Colonic mucosa (tissue), 4 donors: ENCODE measurements around the gene PML. TPM values are rescaled to one million over a fixed set of nuclear protein-coding genes. Genes with fewer than 3 reads are reported as not detected.

Source experiments
- DNase-seq: peaks from one replicate; pipeline ENCODE4 v3.0.0-alpha.2; 2020
- H3K27ac ChIP-seq: fragments of 200-600 bp; one replicate; pipeline ENCODE4 v1.8.0; 2021
- H3K27me3 ChIP-seq: fragments of 200-600 bp; one replicate; pipeline ENCODE4 v1.8.0; 2021
- H3K36me3 ChIP-seq: fragments of 200-600 bp; one replicate; pipeline ENCODE4 v1.8.0; 2021
- H3K4me1 ChIP-seq: fragments of 200-600 bp; one replicate; pipeline ENCODE4 v1.8.0; 2021; ENCODE audit warnings: mild to moderate bottlenecking
- H3K4me3 ChIP-seq: fragments of 200-600 bp; one replicate; pipeline ENCODE4 v1.8.0; 2021
- H3K9ac ChIP-seq, 2 donors: one replicate each; pipeline ENCODE4 v1.7.0; 2013; ENCODE audit warnings: control low read depth in 2 of 2, low read depth in 2 of 2, low read length in 2 of 2
- H3K9me3 ChIP-seq: fragments of 200-600 bp; one replicate; pipeline ENCODE4 v1.8.0; 2021
- intact Hi-C: fragments of 100-400 bp; cut with DNase I; formaldehyde crosslinking; loops from one replicate; pipeline ENCODE4 v1.14.1; 2022
- total RNA-seq, 2 donors: library from RNA; stranded (reverse); fragmentation: NEBNext Ultra II Directional in 1 of 2; extraction: Animal tissue kit (Norgen Biotek cat#: 25700) in 1 of 2; gene quantifications; one replicate each; pipeline ENCODE4 v1.2.1, GENCODE V29; 2021
- TF ChIP-seq, protein P1 (sequence below): fragments of 200-600 bp; IDR thresholded peaks from one replicate; pipeline ENCODE4 v1.8.0; 2022; ENCODE audit warnings: antibody characterized with exemption, mild to moderate bottlenecking
- donor health status: healthy.
- donor health status: DM: no; HTN: no; CAD: no.
- donor health status: DM: no; HTN: no; CAD: no.

Gene PML
- total RNA-seq, 2 donors from 2014 or later = 27.0 to 31.3 TPM

DNA sequence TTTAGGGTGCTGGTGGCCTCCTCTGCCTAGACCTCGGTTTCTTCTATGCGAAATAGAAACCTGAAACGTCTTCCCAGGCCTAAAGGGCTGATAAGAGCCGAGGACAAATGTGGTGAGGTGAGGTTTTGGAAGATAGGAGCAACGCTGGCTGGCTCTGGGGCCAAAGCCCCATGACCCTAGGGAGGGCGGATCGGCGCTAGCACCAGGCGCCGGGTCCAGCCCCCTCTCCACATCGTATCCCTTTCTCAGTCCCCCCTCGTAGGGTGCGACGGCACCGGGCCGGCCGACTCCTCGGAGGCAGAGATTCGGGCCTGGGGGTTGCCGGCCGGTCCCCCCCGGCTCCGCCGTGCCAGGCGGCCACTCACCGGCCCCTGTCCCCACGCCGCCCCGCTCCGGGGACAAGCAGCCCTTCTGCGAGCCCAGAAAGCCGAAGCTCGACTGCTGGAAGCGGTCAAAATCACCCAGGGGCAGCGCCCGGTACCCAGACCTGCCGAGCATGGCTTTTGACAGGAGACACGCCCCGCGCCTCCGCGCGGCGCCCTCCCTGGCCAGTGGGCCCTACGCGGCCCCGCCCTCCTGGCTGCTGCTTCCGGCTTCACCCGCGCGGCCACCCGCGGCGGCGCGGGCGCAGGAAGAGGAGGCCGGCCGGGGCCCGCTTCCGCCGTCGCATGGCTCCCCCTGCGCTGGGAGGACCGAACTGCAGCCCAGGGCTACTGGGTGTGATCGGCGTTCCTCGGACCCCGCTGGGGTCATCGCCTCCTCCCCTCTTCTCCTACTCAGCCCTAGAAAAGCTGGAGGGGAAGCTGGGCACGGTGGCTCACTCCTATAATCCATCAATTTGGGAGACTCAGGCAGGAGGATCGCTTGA, 2.6 kb upstream of the PML start, which contains the start of gene STOML1:
Gene STOML1, minus strand, starts transcription at position 570 of the 868 bp plus-strand sequence. Its CDS starts 72 bp downstream, at position 498.
- H3K27me3 ChIP-seq = no peaks in the 10 kb centered on the region
- H3K9ac ChIP-seq = peak within 1 kb of the TSS; percentile 67 to 80
- TF ChIP-seq, protein P1, sequence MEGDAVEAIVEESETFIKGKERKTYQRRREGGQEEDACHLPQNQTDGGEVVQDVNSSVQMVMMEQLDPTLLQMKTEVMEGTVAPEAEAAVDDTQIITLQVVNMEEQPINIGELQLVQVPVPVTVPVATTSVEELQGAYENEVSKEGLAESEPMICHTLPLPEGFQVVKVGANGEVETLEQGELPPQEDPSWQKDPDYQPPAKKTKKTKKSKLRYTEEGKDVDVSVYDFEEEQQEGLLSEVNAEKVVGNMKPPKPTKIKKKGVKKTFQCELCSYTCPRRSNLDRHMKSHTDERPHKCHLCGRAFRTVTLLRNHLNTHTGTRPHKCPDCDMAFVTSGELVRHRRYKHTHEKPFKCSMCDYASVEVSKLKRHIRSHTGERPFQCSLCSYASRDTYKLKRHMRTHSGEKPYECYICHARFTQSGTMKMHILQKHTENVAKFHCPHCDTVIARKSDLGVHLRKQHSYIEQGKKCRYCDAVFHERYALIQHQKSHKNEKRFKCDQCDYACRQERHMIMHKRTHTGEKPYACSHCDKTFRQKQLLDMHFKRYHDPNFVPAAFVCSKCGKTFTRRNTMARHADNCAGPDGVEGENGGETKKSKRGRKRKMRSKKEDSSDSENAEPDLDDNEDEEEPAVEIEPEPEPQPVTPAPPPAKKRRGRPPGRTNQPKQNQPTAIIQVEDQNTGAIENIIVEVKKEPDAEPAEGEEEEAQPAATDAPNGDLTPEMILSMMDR = peak; percentile 91
- peaks cover 25% of the 10 kb centered on the region for H3K4me1 ChIP-seq
- H3K36me3 ChIP-seq = no peaks in the 10 kb centered on the region
- peak within 1 kb of the TSS; percentile 84 for H3K4me3 ChIP-seq
- H3K9me3 ChIP-seq = no peaks in the 10 kb centered on the region
- intact Hi-C loops = no loop called here
- DNase-seq = peak; percentile 94
- H3K27ac ChIP-seq = peak within 1 kb of the TSS; percentile 74

DNA sequence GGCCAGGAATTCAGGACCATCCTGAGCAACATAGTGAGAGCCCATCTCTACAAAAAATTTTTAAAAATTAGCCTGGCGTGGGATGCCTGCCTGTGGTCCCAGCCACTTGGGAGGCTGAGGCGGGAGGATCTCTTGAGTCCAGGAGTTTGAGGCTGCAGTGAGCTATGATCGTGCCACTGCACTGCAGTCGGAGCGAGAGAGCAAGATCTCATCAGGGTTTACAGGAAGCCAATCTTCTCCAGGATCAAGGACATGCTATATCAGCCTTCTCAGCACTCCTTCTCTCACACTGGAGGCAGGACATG, 2.0 kb upstream of the PML start:
- peaks cover 25% of the 10 kb centered on the region for H3K4me1 ChIP-seq
- intact Hi-C loops = no loop called here
- no peaks in the 10 kb centered on the region for H3K27me3 ChIP-seq
- H3K36me3 ChIP-seq = no peaks in the 10 kb centered on the region
- no peaks in the 10 kb centered on the region for H3K9me3 ChIP-seq
- peak overlapping the region; percentile 84 for H3K4me3 ChIP-seq
- no peak for DNase-seq
- no peak overlapping the region for H3K9ac ChIP-seq
- TF ChIP-seq, protein P1 = peak; percentile 10
- H3K27ac ChIP-seq = peak overlapping the region; percentile 74

DNA sequence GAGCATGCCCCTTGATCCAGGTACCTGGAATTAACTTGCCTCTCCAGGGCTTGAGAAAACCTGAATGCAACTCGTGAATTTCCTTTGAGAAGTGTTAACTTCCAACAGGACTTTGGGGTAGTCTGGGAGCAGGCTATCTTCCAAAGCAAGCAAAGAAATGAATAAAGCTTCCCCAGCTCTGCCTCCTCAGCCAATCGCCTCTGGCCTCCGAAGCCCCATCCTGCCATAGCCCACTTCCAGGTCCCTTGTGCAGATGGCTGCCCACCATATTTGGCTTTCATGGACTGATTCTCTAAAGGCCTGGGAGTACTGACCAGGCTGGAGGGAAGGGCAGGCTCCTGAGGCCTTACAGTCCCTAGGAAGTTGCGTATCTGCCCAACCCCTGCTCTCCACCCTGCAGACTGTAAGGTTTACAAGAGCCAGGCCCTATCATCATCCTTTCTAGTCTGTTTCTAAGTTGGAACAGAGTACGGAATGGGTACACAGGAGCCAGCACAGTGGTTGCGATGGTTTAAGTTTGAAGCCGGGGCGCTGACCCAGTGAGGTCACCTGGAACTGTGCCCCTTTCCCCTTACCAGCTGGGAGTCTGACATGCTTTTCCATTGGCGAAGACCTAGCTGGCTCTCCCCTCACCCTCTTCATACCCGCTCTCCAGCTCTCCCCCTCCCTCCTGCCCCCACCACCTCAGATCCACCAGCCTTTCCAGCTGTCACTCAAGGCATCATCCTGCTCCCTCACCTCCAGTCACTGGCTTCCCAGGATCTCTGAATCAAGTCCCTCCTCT, 1.1 kb upstream of the PML start:
- Histone ChIP-seq H3K4me3 (no peak overlapping the region), H3K4me1 (peaks cover 22% of the 10 kb centered on the region), H3K27ac (no peak overlapping the region), H3K27me3 (no peaks in the 10 kb centered on the region), H3K9me3 (no peaks in the 10 kb centered on the region), H3K36me3 (no peaks in the 10 kb centered on the region), H3K9ac (peak overlapping the region in 1 of 2 donors; percentile 93)
- DNase-seq = no peak
- intact Hi-C loops = no loop called here
- TF ChIP-seq, protein P1 = no peak

DNA sequence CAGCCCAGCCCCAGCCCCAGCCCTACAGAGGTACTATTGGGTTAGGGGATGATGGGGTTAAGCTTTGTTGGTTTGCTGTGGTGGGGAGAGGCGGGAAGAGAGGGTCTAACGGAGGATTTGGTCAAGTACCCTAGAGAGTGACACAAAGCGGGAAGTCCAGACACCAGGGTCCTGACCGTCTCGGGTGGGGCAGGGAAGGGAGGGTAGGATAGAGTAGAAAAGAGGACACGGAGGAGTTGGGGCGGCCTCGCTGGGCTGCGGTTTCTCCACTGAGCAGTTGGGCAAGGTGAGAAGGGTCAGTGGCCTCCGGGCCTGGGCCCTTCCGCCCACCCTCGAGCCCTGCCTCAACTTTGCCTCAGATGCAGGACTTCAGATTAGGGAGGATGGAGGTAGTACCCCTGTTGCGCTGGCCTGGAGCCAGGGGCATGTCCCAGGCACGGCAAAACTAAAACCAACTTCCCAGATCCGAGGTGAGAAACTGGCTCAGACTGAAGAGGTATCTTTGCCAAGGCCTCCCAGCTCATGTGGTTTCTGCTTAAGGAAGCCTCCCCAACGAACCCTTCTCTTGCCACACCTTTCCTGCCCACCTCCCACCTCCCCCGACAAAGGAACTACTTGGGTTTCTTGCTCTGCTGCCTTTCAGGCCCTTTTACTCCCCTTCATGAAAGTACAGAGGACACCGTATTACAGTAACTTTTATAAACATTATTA, 551 bp downstream of the PML start:
- Histone ChIP-seq H3K4me3 (peak overlapping the region; percentile 68), H3K36me3 (no peaks in the 10 kb centered on the region), H3K9ac (peak overlapping the region; percentile 81 to 93), H3K9me3 (no peaks in the 10 kb centered on the region), H3K27me3 (no peaks in the 10 kb centered on the region), H3K4me1 (peaks cover 16% of the 10 kb centered on the region), H3K27ac (peak overlapping the region; percentile 81)
- DNase-seq = peak; percentile 52
- intact Hi-C loops = no loop called here
- TF ChIP-seq, protein P1 = no peak

DNA sequence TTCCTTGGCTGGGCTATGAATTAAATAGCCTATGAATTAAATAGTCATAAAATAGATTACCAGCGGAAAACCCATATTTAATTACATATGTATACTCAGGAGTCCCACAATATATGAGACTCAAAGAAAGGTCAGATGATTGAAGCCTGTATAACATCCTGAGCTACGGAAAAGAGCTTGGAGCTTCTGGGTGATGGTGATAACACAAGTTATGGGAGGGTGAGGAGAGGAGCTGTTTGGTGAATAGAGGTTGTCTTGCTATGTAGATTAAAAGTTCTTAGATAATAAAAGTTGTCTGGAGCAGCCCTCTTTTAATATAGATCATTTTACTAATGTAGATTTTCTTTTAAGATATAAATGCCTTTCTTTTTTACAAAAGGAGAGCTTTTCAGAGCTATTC, 1.8 kb downstream of the PML start:
- peak overlapping the region; percentile 81 for H3K27ac ChIP-seq
- H3K27me3 ChIP-seq = no peaks in the 10 kb centered on the region
- peak overlapping the region; percentile 68 for H3K4me3 ChIP-seq
- peaks cover 14% of the 10 kb centered on the region for H3K4me1 ChIP-seq
- no peak for DNase-seq
- TF ChIP-seq, protein P1 = no peak
- peak overlapping the region in 1 of 2 donors; percentile 52 for H3K9ac ChIP-seq
- H3K9me3 ChIP-seq = no peaks in the 10 kb centered on the region
- no peaks in the 10 kb centered on the region for H3K36me3 ChIP-seq
- intact Hi-C loops = no loop called here
